Right lobe of liver (tissue), 6 donors: ENCODE data around the gene PCLO. TPM values are rescaled to one million over a fixed set of nuclear protein-coding genes. Genes with fewer than 3 reads are reported as not detected.

Experiments used
- ATAC-seq, 4 donors: fragments of 200-7000 bp; cut with Tn5 transposase; one replicate each; pipeline ENCODE4 v1.9.1; 2020; ENCODE audit warnings: mild to moderate bottlenecking in 4 of 4, moderate library complexity in 4 of 4
- DNase-seq, 3 donors: peaks; one replicate each; pipeline ENCODE4 v3.0.0-alpha.2; 2020
- H3K27ac ChIP-seq, 3 donors: fragments of 200-600 bp; one replicate each; pipeline ENCODE4 v1.8.0; 2022
- H3K27me3 ChIP-seq, 2 donors: fragments of 200-600 bp; one replicate each; pipeline ENCODE4 v1.8.0; 2022
- H3K36me3 ChIP-seq, 4 donors: fragments of 200-600 bp; sonication (generic) in 1 of 4; one replicate each; pipeline versions ENCODE4 v1.5.1 to v1.8.0; 2017 to 2022; ENCODE audit warnings: control low read depth in 1 of 4
- H3K4me1 ChIP-seq, 4 donors: fragments of 200-600 bp; sonication (generic) in 1 of 4; one replicate each; pipeline versions ENCODE4 v1.5.1 to v1.8.0; 2017 to 2022; ENCODE audit warnings: control low read depth in 1 of 4
- H3K4me3 ChIP-seq, 3 donors: fragments of 200-600 bp; one replicate each; pipeline ENCODE4 v1.8.0; 2022
- H3K9me3 ChIP-seq, 4 donors: fragments of 200-600 bp; sonication (generic) in 1 of 4; one replicate each; pipeline versions ENCODE4 v1.5.1 to v1.8.0; 2017 to 2022; ENCODE audit warnings: control low read depth in 1 of 4
- CTCF ChIP-seq, 4 donors: fragments of 200-600 bp in 3 of 4; fragments of 450-650 bp in 1 of 4; IDR thresholded peaks; one replicate each; pipeline versions ENCODE4 v1.5.1 to v1.8.0; 2016 to 2022; ENCODE audit warnings: antibody characterized with exemption in 4 of 4, mild to moderate bottlenecking in 2 of 4
- POLR2A ChIP-seq: fragments of 450-650 bp; IDR thresholded peaks from one replicate; pipeline ENCODE4 v1.6.1; 2017; ENCODE audit warnings: antibody characterized with exemption, mild to moderate bottlenecking
- whole genome bisulfite sequencing: methylation state at CpG from one replicate; pipeline ENCODE4 v1.1.6; 2018; ENCODE audit warnings: low coverage, low lambda C conversion rate; ENCODE audit not compliant: insufficient coverage; ENCODE audit errors: missing lambda C conversion rate; 5-methylcytosine and 5-hydroxymethylcytosine counted together
- intact Hi-C, 2 donors: fragments of 100-400 bp; cut with DNase I; formaldehyde crosslinking; loops; one replicate each; pipeline versions ENCODE4 v1.11.2 to v1.14.1; 2022
- total RNA-seq, 6 experiments: library from RNA; depleted of rRNA in 2 of 6; stranded (reverse); fragments of >200 nt in 2 of 6; fragmentation: NEBNext Ultra II Directional in 3 of 6; extraction: Animal tissue kit (Norgen Biotek cat#: 25700) in 3 of 6; gene quantifications; one replicate each; pipeline versions ENCODE4 v1.1.0 to v1.2.4, GENCODE V29; 2016 to 2023
- donor health status: DM: no; HTN: yes; CAD: no.
- donor health status: DM: no; HTN: no; CAD: no.
- donor health status: DM: no; HTN: no; CAD: no.
- donor health status: DM: no; HTN: yes; CAD: no.
- donor health status: DM: no; HTN: yes; CAD: no.

Gene PCLO
- total RNA-seq, 6 experiments from 2014 or later = 0.22 to 1.1 (median 0.33) TPM

- intact Hi-C loops = no loop called here
- no peak for DNase-seq
- no peaks in the 10 kb centered on the region for H3K36me3 ChIP-seq
- no peak for ATAC-seq
- TF ChIP-seq CTCF (IDR thresholded peaks at IDR 0.05) = no peak
- no peak for TF ChIP-seq POLR2A
- H3K4me3 ChIP-seq = no peak overlapping the region
- H3K4me1 ChIP-seq = no peaks in the 10 kb centered on the region
- no peaks in the 10 kb centered on the region for H3K27me3 ChIP-seq
- no peak overlapping the region for H3K27ac ChIP-seq
- H3K9me3 ChIP-seq = no peaks in the 10 kb centered on the region
Measured at GRCh38 chr7:82838314-82838713, 324.4 kb downstream of the PCLO start.

GRCh38 chr7:82823073-82823472, 339.6 kb downstream of the PCLO start:
- DNase-seq (no peak), ATAC-seq (no peak)
- H3K27ac ChIP-seq = no peak overlapping the region
- no peaks in the 10 kb centered on the region for H3K27me3 ChIP-seq
- 48% methylated on average over 2 of the region's 2 CpGs for WGBS
- TF ChIP-seq POLR2A = no peak
- TF ChIP-seq CTCF (IDR thresholded peaks at IDR 0.05) = no peak
- no peaks in the 10 kb centered on the region for H3K9me3 ChIP-seq
- H3K4me1 ChIP-seq = no peaks in the 10 kb centered on the region
- intact Hi-C loops = no loop called here
- no peaks in the 10 kb centered on the region for H3K36me3 ChIP-seq
- H3K4me3 ChIP-seq = no peak overlapping the region

GRCh38 chr7:82821037-82821436, 341.6 kb downstream of the PCLO start:
- ATAC-seq (no peak), DNase-seq (no peak)
- Histone ChIP-seq H3K4me1 (no peaks in the 10 kb centered on the region), H3K27me3 (no peaks in the 10 kb centered on the region), H3K27ac (no peak overlapping the region), H3K9me3 (no peaks in the 10 kb centered on the region), H3K36me3 (no peaks in the 10 kb centered on the region), H3K4me3 (no peak overlapping the region)
- intact Hi-C loops = no loop called here
- no peak for TF ChIP-seq POLR2A
- TF ChIP-seq CTCF (IDR thresholded peaks at IDR 0.05) = no peak
- WGBS = 80% methylated on average over 1 of the region's 1 CpG

GRCh38 chr7:82818171-82818570, 344.5 kb downstream of the PCLO start:
- Histone ChIP-seq H3K27me3 (no peaks in the 10 kb centered on the region), H3K4me3 (no peak overlapping the region), H3K36me3 (no peaks in the 10 kb centered on the region), H3K4me1 (no peaks in the 10 kb centered on the region), H3K9me3 (no peaks in the 10 kb centered on the region), H3K27ac (no peak overlapping the region)
- intact Hi-C loops = no loop called here
- ATAC-seq = no peak
- WGBS = 63% methylated on average over 4 of the region's 4 CpGs
- TF ChIP-seq POLR2A (no peak), CTCF (IDR thresholded peaks at IDR 0.05) (no peak)
- no peak for DNase-seq

GRCh38 chr7:82816272-82816671, 346.4 kb downstream of the PCLO start:
- intact Hi-C loops = no loop called here
- ATAC-seq (no peak), DNase-seq (no peak)
- no peaks in the 10 kb centered on the region for H3K36me3 ChIP-seq
- no peaks in the 10 kb centered on the region for H3K4me1 ChIP-seq
- H3K27ac ChIP-seq = no peak overlapping the region
- H3K4me3 ChIP-seq = no peak overlapping the region
- TF ChIP-seq CTCF (IDR thresholded peaks at IDR 0.05) (no peak), POLR2A (no peak)
- H3K9me3 ChIP-seq = no peaks in the 10 kb centered on the region
- no peaks in the 10 kb centered on the region for H3K27me3 ChIP-seq
